GM10847 (cell line): ENCODE data around the gene ADAMTS20.

Experiments
- POLR2A ChIP-seq: IDR thresholded peaks from 2 replicates; pipeline ENCODE4 v1.6.1; 2011; ENCODE audit not compliant: insufficient read length; ENCODE audit errors: extremely low read depth

ADAMTS20 gene

DNA sequence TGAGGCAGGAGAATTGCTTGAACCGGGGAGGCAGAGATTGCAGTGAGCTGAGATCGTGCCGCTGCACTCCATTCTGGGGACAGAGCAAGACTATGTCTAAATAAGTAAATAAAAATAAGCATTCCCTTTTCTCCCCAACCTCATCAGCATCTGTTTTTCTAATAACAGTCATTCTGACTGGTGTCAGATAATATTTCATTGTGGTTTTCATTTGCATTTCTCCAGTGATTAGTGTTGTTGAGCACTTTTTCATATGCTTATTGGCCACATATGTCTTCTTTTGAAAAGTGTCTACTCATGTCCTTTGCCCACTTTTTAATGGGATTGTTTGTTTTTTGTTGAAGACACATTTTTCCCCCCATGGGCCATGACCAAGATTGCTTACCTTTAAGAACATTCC lies 243.2 kb downstream of the ADAMTS20 start:
- no peak for TF ChIP-seq POLR2A

DNA sequence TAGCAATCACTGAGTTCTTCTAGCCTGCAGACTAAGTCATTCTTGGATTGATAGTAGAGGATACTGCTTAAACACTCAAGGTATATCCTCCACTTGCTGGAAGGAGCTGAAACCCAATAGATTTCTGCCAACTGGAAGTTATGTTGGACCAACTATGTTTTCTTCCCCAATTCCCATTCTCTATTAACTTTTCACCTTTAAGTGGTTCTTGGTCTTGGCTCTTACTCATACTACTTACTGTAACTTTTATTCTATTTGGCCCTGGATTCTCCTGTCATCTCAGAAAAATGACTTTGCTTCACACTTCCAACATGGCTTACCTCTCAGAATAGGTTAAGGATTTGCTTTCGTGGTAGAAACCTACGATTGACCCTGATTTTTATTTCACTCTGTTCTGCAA lies 244.9 kb downstream of the ADAMTS20 start:
- TF ChIP-seq POLR2A: no peak

DNA sequence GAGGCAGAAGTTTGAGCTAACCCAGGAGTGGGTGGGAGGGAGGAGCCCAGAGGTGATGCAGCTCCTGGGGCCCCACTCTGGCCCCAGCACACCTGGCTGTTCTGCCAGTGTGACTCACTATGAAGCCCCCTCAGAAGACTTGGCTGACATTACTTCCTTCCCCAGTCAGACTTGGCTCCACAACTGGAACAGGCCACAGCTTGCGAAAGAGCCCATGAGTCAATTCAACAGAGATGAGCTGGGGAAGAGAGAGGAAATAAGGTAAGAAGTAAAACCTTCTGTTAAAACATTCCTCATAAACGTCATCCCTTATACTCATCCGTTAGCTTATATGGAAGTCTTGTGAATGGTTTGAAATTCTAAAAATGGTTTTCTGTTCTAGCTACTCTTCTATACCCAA lies 245.9 kb downstream of the ADAMTS20 start:
- TF ChIP-seq POLR2A: no peak

DNA sequence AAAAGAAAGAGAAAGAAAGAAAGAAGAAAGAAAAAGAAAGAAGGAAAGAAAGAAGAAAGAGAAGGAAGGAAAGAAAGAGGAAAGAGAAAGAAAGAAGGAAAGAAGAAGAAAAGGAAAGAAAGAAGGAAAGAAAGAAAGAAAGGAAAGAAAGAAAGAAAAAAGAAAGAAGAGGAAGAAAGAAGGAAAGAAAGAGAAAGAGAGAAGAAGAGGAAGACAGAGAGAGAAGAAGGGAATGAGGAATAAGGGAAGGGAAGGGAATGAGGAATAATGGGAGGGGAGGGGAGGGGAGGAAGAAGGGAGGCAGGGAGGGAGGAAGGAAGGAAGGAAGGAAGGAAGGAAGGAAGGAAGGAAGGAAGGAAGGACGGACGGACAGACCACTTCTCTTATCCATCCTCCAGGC lies 246.9 kb downstream of the ADAMTS20 start:
- no peak for TF ChIP-seq POLR2A
